Measurements from ENCODE around the gene TGOLN2. TPM values are rescaled to one million over a fixed set of nuclear protein-coding genes. Genes with fewer than 3 reads are reported as not detected.
"Not testable (repeated sequence)": the region's sequence is repeated elsewhere in the genome, so short reads cannot be mapped to it uniquely, and the experiment has no call there.

TGOLN2 gene
- total and polyA plus RNA-seq, 5 donors: 29.9 to 82.6 (median 77.0) TPM

- ATAC-seq: no peak
- no peak overlapping the region for H3K27ac ChIP-seq (ENCODE audit: low read length)
- peaks cover 8% of the 10 kb centered on the region for H3K4me1 ChIP-seq (ENCODE audit: control insufficient read depth, insufficient read depth, low read length)
- H3K9me3 ChIP-seq (ENCODE audit: control insufficient read depth, low read length): no peaks in the 10 kb centered on the region
- intact Hi-C loops (cut with DNase I): no loop called here
- H3K4me3 ChIP-seq (ENCODE audit: low read length): no peak overlapping the region
- 75% methylated on average over 9 of the region's 9 CpGs for WGBS
- no peaks in the 10 kb centered on the region for H3K27me3 ChIP-seq (ENCODE audit: control insufficient read depth, insufficient read depth)
- DNase-seq: no peak
Measured at GRCh38 chr2:85323351-85323987, 4.3 kb downstream of the TGOLN2 start.

GRCh38 chr2:85319796-85320195, 8.0 kb downstream of the TGOLN2 start:
- ATAC-seq: no peak
- 83% methylated on average over 4 of the region's 4 CpGs for WGBS
- no peaks in the 10 kb centered on the region for H3K27me3 ChIP-seq (ENCODE audit: control insufficient read depth, insufficient read depth)
- H3K27ac ChIP-seq (ENCODE audit: low read length): no peak overlapping the region
- peaks cover 6% of the 10 kb centered on the region for H3K4me1 ChIP-seq (ENCODE audit: control insufficient read depth, insufficient read depth, low read length)
- no peaks in the 10 kb centered on the region for H3K9me3 ChIP-seq (ENCODE audit: control insufficient read depth, low read length)
- intact Hi-C loops (cut with DNase I): no loop called here
- no peak overlapping the region for H3K4me3 ChIP-seq (ENCODE audit: low read length)
- no peak for DNase-seq

- WGBS: 63% methylated on average over 11 of the region's 11 CpGs
- Histone ChIP-seq H3K4me3 (ENCODE audit: low read length) (no peak overlapping the region), H3K4me1 (ENCODE audit: control insufficient read depth, insufficient read depth, low read length) (no peaks in the 10 kb centered on the region), H3K27ac (ENCODE audit: low read length) (no peak overlapping the region), H3K27me3 (ENCODE audit: control insufficient read depth, insufficient read depth) (no peaks in the 10 kb centered on the region), H3K9me3 (ENCODE audit: control insufficient read depth, low read length) (no peaks in the 10 kb centered on the region)
- DNase-seq (no peak), ATAC-seq (peak in 1 of 2 donors; percentile 28)
- intact Hi-C loops (cut with DNase I): no loop called here
Measured at GRCh38 chr2:85318222-85319074, 9.3 kb downstream of the TGOLN2 start.

DNA sequence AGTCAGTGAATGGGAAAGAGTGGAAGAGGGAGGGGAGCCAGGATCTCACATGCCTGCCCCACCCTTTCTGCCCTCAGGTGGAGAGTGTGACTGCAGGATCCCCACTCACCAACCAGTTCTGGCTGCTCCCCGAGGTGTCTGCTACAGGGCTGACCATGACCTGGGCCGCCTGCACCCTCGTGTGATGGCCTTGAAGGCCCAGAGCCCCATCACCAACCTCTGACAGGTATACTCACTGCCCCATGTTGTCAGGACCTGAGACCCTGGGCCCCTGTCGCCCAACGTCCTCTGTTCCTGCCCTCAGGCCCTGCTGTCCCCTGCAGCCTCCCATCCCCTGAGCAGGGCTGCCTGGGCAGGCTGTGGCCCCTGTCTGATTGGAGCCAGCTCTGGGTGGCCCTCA, 11.9 kb downstream of the TGOLN2 start:
- H3K27me3 ChIP-seq (ENCODE audit: control insufficient read depth, insufficient read depth); intact Hi-C loops (cut with DNase I); H3K9me3 ChIP-seq (ENCODE audit: control insufficient read depth, low read length); H3K4me1 ChIP-seq (ENCODE audit: control insufficient read depth, insufficient read depth, low read length); H3K4me3 ChIP-seq (ENCODE audit: low read length); H3K27ac ChIP-seq (ENCODE audit: low read length); DNase-seq: not testable (repeated sequence)
- ATAC-seq: peak; percentile 6 to 20
- 81% methylated on average over 5 of the region's 5 CpGs for WGBS

GRCh38 chr2:85314884-85315242, 12.9 kb downstream of the TGOLN2 start:
- WGBS: 79% methylated on average over 10 of the region's 10 CpGs
- intact Hi-C loops (cut with DNase I): no loop called here
- no peak overlapping the region for H3K27ac ChIP-seq (ENCODE audit: low read length)
- DNase-seq: no peak
- no peak for ATAC-seq
- no peaks in the 10 kb centered on the region for H3K4me1 ChIP-seq (ENCODE audit: control insufficient read depth, insufficient read depth, low read length)
- no peaks in the 10 kb centered on the region for H3K9me3 ChIP-seq (ENCODE audit: control insufficient read depth, low read length)
- H3K4me3 ChIP-seq (ENCODE audit: low read length): no peak overlapping the region
- no peaks in the 10 kb centered on the region for H3K27me3 ChIP-seq (ENCODE audit: control insufficient read depth, insufficient read depth)

GRCh38 chr2:85312404-85312803, 15.4 kb downstream of the TGOLN2 start:
- no peaks in the 10 kb centered on the region for H3K9me3 ChIP-seq (ENCODE audit: control insufficient read depth, low read length)
- intact Hi-C loops (cut with DNase I): no loop called here
- WGBS: 83% methylated on average over 7 of the region's 7 CpGs
- no peak overlapping the region for H3K27ac ChIP-seq (ENCODE audit: low read length)
- H3K4me1 ChIP-seq (ENCODE audit: control insufficient read depth, insufficient read depth, low read length): no peaks in the 10 kb centered on the region
- DNase-seq (no peak), ATAC-seq (no peak)
- no peaks in the 10 kb centered on the region for H3K27me3 ChIP-seq (ENCODE audit: control insufficient read depth, insufficient read depth)
- H3K4me3 ChIP-seq (ENCODE audit: low read length): no peak overlapping the region

DNA sequence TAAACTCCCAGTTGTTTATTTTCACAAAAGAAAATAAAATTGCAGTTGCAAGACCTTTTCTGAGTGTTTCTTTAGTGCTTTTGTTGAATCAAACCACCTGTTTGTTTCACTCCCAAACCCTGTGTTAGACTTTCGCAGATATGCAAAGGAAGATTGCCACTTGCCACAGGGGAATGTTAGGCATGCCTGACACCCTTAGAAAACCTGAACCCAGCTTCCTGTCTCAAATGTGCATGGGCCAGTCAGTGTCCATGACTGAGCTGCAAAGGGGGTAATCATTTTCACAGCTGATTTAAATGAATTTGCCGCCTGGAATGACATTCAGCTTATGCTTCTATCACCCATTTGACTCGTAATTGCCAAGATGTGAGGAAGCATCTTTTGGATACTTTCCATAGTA, 17.5 kb downstream of the TGOLN2 start:
- DNase-seq: no peak
- no peaks in the 10 kb centered on the region for H3K9me3 ChIP-seq (ENCODE audit: control insufficient read depth, low read length)
- H3K27ac ChIP-seq (ENCODE audit: low read length): no peak overlapping the region
- intact Hi-C loops (cut with DNase I): no loop called here
- H3K27me3 ChIP-seq (ENCODE audit: control insufficient read depth, insufficient read depth): no peaks in the 10 kb centered on the region
- no peaks in the 10 kb centered on the region for H3K4me1 ChIP-seq (ENCODE audit: control insufficient read depth, insufficient read depth, low read length)
- no peak for ATAC-seq
- WGBS: 71% methylated on average over 3 of the region's 3 CpGs
- no peak overlapping the region for H3K4me3 ChIP-seq (ENCODE audit: low read length)

DNA sequence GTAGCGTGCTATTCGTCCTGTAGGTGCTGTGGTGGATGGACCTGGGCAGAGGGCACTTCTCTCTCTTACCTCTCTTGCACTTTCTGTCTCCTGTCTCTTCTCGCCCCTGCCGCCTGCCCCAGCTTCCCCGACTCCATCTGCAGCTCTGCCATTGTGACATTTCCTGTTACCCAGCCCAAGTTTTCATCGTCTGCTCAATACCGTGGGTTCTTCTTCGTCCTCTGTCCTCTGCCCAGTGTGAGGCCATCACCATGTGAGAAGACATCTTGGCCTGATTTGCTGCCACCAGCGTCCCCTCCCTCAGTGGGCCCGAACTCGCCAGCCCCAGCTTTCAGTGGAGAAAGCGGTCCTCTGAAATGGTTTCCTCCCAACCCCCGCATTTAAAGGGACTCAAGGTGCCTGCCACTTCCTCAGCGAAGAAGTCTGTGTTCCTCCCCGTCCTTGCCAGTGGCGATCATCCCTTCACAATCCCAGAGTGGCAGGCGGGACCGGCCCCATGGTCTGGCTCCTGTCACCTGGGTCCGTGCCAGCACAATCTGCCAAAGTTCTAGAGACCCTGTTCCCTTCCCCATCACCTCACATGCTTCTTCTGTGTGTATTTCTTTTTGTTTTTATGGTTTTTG, 18.0 kb downstream of the TGOLN2 start:
- DNase-seq: peak in 1 of 3 donors; percentile 62
- no peaks in the 10 kb centered on the region for H3K9me3 ChIP-seq (ENCODE audit: control insufficient read depth, low read length)
- ATAC-seq: no peak
- no peak overlapping the region for H3K4me3 ChIP-seq (ENCODE audit: low read length)
- WGBS: 64% methylated on average over 19 of the region's 19 CpGs
- H3K4me1 ChIP-seq (ENCODE audit: control insufficient read depth, insufficient read depth, low read length): no peaks in the 10 kb centered on the region
- intact Hi-C loops (cut with DNase I): loop anchor here in 1 of 4 donors (5.0 kb wide), 1 partner anchor 243 kb away; no protein-coding TSS in a partner anchor
- no peak overlapping the region for H3K27ac ChIP-seq (ENCODE audit: low read length)
- no peaks in the 10 kb centered on the region for H3K27me3 ChIP-seq (ENCODE audit: control insufficient read depth, insufficient read depth)

- H3K4me3 ChIP-seq (ENCODE audit: low read length): no peak overlapping the region
- ATAC-seq (peak; percentile 70 to 73), DNase-seq (peak; percentile 73 to 90 (median 90))
- intact Hi-C loops (cut with DNase I): loop anchor here in 1 of 4 donors (5.0 kb wide), 1 partner anchor 242 kb away; no protein-coding TSS in a partner anchor
- H3K27ac ChIP-seq (ENCODE audit: low read length): no peak overlapping the region
- no peaks in the 10 kb centered on the region for H3K4me1 ChIP-seq (ENCODE audit: control insufficient read depth, insufficient read depth, low read length)
- no peaks in the 10 kb centered on the region for H3K9me3 ChIP-seq (ENCODE audit: control insufficient read depth, low read length)
- H3K27me3 ChIP-seq (ENCODE audit: control insufficient read depth, insufficient read depth): no peaks in the 10 kb centered on the region
- 32% methylated on average over 15 of the region's 15 CpGs for WGBS
Measured at GRCh38 chr2:85308896-85309555, 18.8 kb downstream of the TGOLN2 start.

GRCh38 chr2:85308201-85308600, 19.6 kb downstream of the TGOLN2 start:
- Histone ChIP-seq H3K9me3 (ENCODE audit: control insufficient read depth, low read length) (no peaks in the 10 kb centered on the region), H3K27me3 (ENCODE audit: control insufficient read depth, insufficient read depth) (no peaks in the 10 kb centered on the region), H3K4me1 (ENCODE audit: control insufficient read depth, insufficient read depth, low read length) (no peaks in the 10 kb centered on the region), H3K4me3 (ENCODE audit: low read length) (no peak overlapping the region), H3K27ac (ENCODE audit: low read length) (no peak overlapping the region)
- intact Hi-C loops (cut with DNase I): loop anchor here in 1 of 4 donors (5.0 kb wide), 1 partner anchor 241 kb away; no protein-coding TSS in a partner anchor
- ATAC-seq (no peak), DNase-seq (no peak)
- WGBS: 77% methylated on average over 6 of the region's 6 CpGs
